ENCODE results near the gene SMOC2.

Gene SMOC2

GRCh38 chr6:168577496-168577895 is 136.5 kb downstream of the SMOC2 start:
- no peak for DNase-seq

- no peak for DNase-seq
Measured at GRCh38 chr6:168578036-168578435, 137.1 kb downstream of the SMOC2 start.

- DNase-seq = no peak
Measured at GRCh38 chr6:168581236-168581635, 140.3 kb downstream of the SMOC2 start.

DNA sequence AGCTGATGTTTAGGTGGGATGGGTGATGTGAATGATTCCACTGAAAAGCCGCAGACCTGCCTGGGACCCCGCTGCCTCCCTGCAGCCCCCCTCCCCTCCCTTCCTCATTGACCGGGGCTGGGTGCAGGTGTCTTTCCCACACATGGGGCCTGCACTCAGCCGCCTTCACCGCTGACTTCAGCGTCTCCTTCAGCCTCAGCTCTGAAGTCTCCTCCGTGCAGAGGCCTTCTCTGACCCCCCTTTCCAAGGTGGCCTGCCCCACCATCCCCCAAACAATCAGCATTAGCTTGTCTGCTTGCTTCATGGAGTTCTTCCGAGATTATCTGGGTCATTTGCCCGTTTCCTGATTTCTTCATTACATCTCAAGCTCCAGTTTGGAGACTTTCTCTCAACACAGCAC is 140.7 kb downstream of the SMOC2 start:
- DNase-seq = no peak

- DNase-seq = no peak
Measured at GRCh38 chr6:168582571-168582981, 141.6 kb downstream of the SMOC2 start.

GRCh38 chr6:168583126-168583525 is 142.1 kb downstream of the SMOC2 start:
- no peak for DNase-seq

GRCh38 chr6:168583821-168584220 is 142.8 kb downstream of the SMOC2 start:
- DNase-seq = no peak

- no peak for DNase-seq
Measured at GRCh38 chr6:168584249-168584648, 143.3 kb downstream of the SMOC2 start.

- no peak for DNase-seq
Measured at GRCh38 chr6:168584671-168585070, 143.7 kb downstream of the SMOC2 start.

DNA sequence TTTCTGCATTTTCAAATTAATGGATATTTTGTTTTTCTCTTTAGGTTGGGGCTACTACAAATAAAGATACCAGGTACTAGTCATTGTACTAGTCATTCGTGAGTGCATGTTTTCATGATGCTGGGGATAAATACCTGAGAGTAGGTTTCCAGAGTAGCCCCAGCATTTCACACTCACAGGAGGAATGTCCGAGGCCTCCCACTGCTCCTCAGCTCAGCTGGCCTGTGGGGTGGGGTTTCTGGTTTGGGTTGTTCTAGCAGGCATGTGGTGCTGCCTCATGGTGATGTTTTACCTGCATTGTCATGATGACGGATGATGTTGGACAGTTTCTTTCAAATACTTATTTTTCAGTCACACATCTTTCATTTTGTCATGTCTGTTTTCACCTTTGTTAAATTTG is 144.5 kb downstream of the SMOC2 start:
- DNase-seq = no peak

DNA sequence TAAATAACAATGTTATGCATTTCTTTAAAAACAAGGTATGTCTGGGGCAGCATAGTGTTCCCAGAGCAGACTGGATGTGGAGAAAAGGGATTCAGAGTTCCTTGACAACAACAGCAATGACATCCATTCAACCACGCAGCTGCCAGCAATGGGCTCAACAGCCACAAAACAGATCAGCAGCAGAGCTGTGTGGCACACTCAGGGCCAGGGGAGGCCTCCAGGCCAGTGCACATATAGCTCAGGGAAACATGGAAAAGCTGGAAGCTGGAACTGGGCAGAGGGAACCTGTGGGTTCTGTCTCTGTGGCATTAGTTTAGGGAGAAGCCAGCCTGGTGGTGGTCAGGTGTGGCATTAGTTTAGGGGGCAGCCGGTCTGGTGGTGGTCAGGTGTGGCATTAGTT is 148.3 kb downstream of the SMOC2 start:
- DNase-seq = no peak

- no peak for DNase-seq
Measured at GRCh38 chr6:168590406-168590805, 149.4 kb downstream of the SMOC2 start.

DNA sequence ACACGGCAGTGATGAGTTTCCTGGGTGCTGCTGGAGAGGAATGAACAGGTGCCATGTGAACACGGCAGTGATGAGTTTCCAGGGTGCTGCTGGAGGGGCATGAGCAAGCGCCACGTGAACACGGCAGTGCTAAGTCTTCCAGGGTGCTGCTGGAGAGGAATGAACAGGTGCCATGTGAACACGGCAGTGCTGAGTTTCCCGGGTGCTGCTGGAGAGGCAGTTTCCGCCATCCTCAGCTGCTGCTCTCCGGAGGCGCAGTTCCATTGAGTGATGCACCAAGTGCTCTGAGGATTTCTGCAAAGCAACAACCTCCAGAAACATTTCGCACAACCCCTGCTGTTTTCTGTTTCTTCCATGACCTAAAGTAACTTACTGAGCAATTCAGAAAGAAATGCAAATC is 155.4 kb downstream of the SMOC2 start:
- no peak for DNase-seq

GRCh38 chr6:168597471-168597875 is 156.5 kb downstream of the SMOC2 start:
- DNase-seq = no peak

DNA sequence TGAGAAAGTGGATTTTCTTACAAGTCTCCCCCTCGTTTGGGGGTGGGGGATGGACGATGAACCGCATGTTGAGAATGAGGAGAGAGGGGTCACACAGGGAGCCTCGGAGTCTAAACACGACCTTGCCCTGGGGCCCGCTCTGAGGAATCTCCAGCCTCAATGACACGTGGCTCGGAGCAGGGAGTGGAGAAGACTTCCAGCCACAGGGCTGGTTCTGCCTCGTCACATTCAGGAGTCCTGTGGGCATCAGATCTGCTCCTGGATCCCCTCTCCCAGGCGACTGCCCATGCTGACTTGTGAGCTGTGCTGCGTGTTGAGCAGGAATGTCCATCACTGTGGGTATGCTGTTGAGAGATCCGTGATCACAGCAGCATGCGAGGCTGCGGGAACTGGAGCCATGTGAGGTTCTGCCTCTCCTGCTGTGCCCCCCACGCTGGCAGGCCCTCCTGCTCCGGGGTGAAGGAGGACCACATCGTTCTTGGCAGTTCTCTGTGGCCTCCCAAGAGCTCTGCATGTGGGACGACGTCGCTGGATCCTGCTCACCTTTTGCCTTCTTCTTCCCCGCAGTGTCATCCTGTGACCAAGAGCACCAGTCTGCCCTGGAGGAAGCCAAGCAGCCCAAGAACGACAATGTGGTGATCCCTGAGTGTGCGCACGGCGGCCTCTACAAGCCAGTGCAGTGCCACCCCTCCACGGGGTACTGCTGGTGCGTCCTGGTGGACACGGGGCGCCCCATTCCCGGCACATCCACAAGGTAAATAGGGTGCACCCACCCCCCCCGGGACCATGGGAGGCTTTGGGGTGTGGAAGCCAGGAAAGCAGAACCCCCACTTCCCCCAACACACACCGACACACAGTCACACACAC is 157.5 kb downstream of the SMOC2 start:
- DNase-seq = no peak

- DNase-seq = no peak
Measured at GRCh38 chr6:168599118-168599494, 158.1 kb downstream of the SMOC2 start.

- no peak for DNase-seq
Measured at GRCh38 chr6:168599769-168600330, 158.9 kb downstream of the SMOC2 start.

- no peak for DNase-seq
Measured at GRCh38 chr6:168600381-168600780, 159.4 kb downstream of the SMOC2 start.

DNA sequence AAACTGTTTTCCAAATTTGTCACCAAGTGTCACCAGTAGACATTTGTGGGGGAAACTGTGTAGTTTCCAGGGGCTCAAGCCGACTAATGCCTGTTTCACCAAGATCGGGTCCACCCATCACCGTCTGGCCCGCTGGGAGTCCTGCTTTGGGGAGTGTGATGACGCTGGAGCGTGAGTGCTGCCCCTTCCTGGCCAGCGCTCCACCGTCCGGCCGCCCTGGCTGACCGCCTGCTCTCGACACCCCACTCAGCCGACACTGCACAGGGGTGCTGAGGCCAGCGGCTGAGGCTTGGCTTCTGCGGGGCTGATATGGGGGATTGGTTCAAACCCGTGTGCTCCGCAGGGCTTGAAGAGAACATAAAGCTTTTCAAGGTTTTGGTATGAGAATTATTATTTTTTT is 160.1 kb downstream of the SMOC2 start:
- DNase-seq = no peak

DNA sequence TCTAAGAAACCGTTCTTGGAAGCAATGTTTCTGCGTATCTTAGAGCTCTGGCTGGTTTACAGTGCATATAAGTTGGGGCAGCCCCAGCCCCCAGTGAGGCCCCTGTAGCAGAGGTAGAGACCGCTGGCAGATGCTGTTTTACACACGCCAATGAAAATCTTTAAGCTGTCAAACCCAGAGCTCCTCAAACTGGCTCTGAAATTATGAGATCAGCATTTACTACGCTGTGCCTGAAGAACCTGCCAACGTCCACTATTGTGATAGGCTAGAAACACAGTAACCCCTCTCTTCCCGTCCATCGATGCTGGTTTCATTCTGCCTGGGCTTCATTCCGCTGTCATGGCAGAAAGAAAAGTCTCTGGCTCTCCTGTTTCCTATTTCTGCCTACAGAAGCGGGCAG is 160.6 kb downstream of the SMOC2 start:
- no peak for DNase-seq

- DNase-seq = no peak
Measured at GRCh38 chr6:168602576-168602975, 161.6 kb downstream of the SMOC2 start.

DNA sequence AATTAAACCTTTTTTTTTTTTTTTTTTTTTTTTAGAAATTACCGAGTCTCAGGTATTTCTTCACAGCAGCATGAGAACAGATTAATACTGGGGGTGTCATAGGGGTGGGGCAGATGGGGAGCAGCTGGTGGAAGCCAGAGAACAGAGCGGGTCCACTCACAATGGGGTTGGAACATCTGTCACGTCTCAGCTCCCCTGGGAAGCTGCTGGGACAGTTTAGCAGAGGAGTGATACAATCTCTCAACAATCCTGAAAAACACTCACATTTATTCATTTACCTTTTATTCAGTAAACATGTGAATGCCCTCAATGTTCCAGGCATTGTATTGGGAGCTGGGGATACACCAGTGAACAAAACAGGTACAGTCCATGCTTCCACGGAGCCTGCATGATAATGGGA is 162.2 kb downstream of the SMOC2 start:
- DNase-seq = no peak

DNA sequence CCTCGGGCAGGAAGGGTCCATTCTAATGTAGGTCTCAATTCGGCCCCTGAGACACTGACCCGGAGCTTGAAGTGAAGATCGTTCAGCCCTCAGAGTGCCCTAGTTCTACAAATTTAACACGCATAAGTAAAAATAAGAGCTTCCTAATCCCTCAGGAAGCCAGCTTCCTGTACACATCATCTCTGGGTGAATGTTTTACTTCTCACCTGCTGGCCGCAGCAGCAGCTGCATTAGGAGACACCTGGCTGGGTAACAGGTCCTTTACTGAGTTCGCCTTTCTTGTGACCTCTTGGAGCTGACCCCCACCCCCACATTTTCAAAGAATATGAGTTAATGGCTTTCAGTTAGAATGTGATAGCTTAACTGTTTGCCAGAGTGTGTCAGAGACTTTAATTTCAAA is 165.0 kb downstream of the SMOC2 start:
- no peak for DNase-seq

DNA sequence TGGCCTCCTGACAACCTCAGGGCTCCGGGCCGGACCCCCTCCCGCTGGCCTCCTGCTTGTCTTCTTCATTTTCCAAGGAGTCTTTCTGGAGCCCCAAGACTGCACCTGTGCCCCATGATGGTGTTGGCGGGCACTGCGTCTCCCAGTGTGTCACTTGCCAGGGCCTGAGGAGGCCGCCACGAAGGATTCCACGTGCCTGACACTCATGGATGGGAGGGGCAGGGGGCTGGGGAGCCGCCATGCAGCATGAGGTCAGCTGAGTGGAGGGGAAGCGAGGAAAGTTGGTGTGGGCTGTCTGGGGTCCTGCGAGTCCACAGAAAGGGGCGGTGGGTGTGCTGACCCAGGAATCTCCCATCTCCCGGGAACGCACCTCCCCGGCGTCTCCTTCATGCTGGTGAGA is 165.7 kb downstream of the SMOC2 start:
- DNase-seq = no peak

Measured in fibroblast of skin of right quadriceps (primary cell).